Measurements from ENCODE around the gene SYT15.
"Not testable (repeated sequence)": the region's sequence is repeated elsewhere in the genome, so short reads cannot be mapped to it uniquely, and the experiment has no call there.

SYT15 gene

GRCh38 chr10:46556515-46557318, 22.2 kb upstream of the SYT15 start, which contains the start of gene GPRIN2:
Gene GPRIN2 (minus strand): TSS chr10:46556658. CDS start chr10:46550736, 5,922 bp downstream.
- DNase-seq = no peak

GRCh38 chr10:46557319-46558121, 21.4 kb upstream of the SYT15 start:
- DNase-seq = peak; percentile 16

GRCh38 chr10:46558122-46558391, 20.9 kb upstream of the SYT15 start:
- DNase-seq = no peak

- no peak for DNase-seq
Measured at GRCh38 chr10:46558392-46559185, 20.3 kb upstream of the SYT15 start.

- DNase-seq = no peak
Measured at GRCh38 chr10:46559231-46559671, 19.7 kb upstream of the SYT15 start.

GRCh38 chr10:46560381-46560780, 18.5 kb upstream of the SYT15 start:
- DNase-seq = no peak

GRCh38 chr10:46560952-46561351, 18.0 kb upstream of the SYT15 start:
- DNase-seq = no peak

GRCh38 chr10:46565591-46566332, 13.2 kb upstream of the SYT15 start:
- DNase-seq = peak; percentile 46

- DNase-seq = not testable (repeated sequence)
Measured at GRCh38 chr10:46567151-46567550, 11.8 kb upstream of the SYT15 start.

GRCh38 chr10:46570655-46571054, 8.3 kb upstream of the SYT15 start:
- DNase-seq = not testable (repeated sequence)

- DNase-seq = not testable (repeated sequence)
Measured at GRCh38 chr10:46572765-46573164, 6.2 kb upstream of the SYT15 start.

GRCh38 chr10:46573314-46573713, 5.6 kb upstream of the SYT15 start:
- DNase-seq = not testable (repeated sequence)

GRCh38 chr10:46573884-46574283, 5.0 kb upstream of the SYT15 start:
- not testable (repeated sequence) for DNase-seq

- DNase-seq = not testable (repeated sequence)
Measured at GRCh38 chr10:46577624-46578473, 1.1 kb upstream of the SYT15 start.

- DNase-seq = not testable (repeated sequence)
Measured at GRCh38 chr10:46579378-46579777, 450 bp downstream of the SYT15 start.

GRCh38 chr10:46581997-46582396, 3.1 kb downstream of the SYT15 start:
- DNase-seq = not testable (repeated sequence)

GRCh38 chr10:46582568-46582967, 3.6 kb downstream of the SYT15 start:
- DNase-seq = not testable (repeated sequence)

GRCh38 chr10:46584196-46584595, 5.3 kb downstream of the SYT15 start:
- DNase-seq = not testable (repeated sequence)

GRCh38 chr10:46585246-46585645, 6.3 kb downstream of the SYT15 start:
- not testable (repeated sequence) for DNase-seq

- not testable (repeated sequence) for DNase-seq
Measured at GRCh38 chr10:46587546-46587945, 8.6 kb downstream of the SYT15 start.

GRCh38 chr10:46588221-46588620, 9.3 kb downstream of the SYT15 start:
- DNase-seq = not testable (repeated sequence)
